ENCODE results near the gene RNGTT. TPM values are rescaled to one million over a fixed set of nuclear protein-coding genes. Genes with fewer than 3 reads are reported as not detected.

The RNGTT gene
- total RNA-seq, 2 donors from 2014 or later, result 7.5 to 11.3 TPM

- H3K9me3 ChIP-seq, result no peaks in the 10 kb centered on the region
- no peaks in the 10 kb centered on the region for H3K27me3 ChIP-seq
- H3K4me3 ChIP-seq, result no peak overlapping the region
- no peak overlapping the region for H3K27ac ChIP-seq
- DNase-seq (ENCODE audit: low spot score), result no peak
- no peaks in the 10 kb centered on the region for H3K4me1 ChIP-seq
- H3K36me3 ChIP-seq, result no peaks in the 10 kb centered on the region
- no peak for TF ChIP-seq CTCF (IDR thresholded peaks at IDR 0.05)
These were observed 374.5 kb downstream of the RNGTT start for GRCh38 chr6:88588938-88589337.

- Histone ChIP-seq H3K27me3 (no peaks in the 10 kb centered on the region), H3K36me3 (no peaks in the 10 kb centered on the region), H3K9me3 (peaks cover 0 to 8% of the 10 kb centered on the region in 2 donors), H3K27ac (no peak overlapping the region), H3K4me3 (no peak overlapping the region), H3K4me1 (no peaks in the 10 kb centered on the region)
- no peak for TF ChIP-seq CTCF (IDR thresholded peaks at IDR 0.05)
- DNase-seq (ENCODE audit: low spot score), result no peak
These were observed 376.3 kb downstream of the RNGTT start for GRCh38 chr6:88587150-88587520.

GRCh38 chr6:88586371-88587149, 376.9 kb downstream of the RNGTT start:
- Histone ChIP-seq H3K27me3 (no peaks in the 10 kb centered on the region), H3K9me3 (peaks cover 0 to 14% of the 10 kb centered on the region in 2 donors), H3K4me1 (no peaks in the 10 kb centered on the region), H3K4me3 (no peak overlapping the region), H3K36me3 (no peaks in the 10 kb centered on the region), H3K27ac (no peak overlapping the region)
- no peak for DNase-seq (ENCODE audit: low spot score)
- TF ChIP-seq CTCF (IDR thresholded peaks at IDR 0.05), result no peak

GRCh38 chr6:88585276-88585692, 378.1 kb downstream of the RNGTT start:
- H3K9me3 ChIP-seq, result peaks cover 0 to 18% of the 10 kb centered on the region in 2 donors
- no peaks in the 10 kb centered on the region for H3K36me3 ChIP-seq
- no peak for TF ChIP-seq CTCF (IDR thresholded peaks at IDR 0.05)
- no peaks in the 10 kb centered on the region for H3K27me3 ChIP-seq
- H3K4me3 ChIP-seq, result no peak overlapping the region
- DNase-seq (ENCODE audit: low spot score), result no peak
- H3K27ac ChIP-seq, result no peak overlapping the region
- no peaks in the 10 kb centered on the region for H3K4me1 ChIP-seq

DNA sequence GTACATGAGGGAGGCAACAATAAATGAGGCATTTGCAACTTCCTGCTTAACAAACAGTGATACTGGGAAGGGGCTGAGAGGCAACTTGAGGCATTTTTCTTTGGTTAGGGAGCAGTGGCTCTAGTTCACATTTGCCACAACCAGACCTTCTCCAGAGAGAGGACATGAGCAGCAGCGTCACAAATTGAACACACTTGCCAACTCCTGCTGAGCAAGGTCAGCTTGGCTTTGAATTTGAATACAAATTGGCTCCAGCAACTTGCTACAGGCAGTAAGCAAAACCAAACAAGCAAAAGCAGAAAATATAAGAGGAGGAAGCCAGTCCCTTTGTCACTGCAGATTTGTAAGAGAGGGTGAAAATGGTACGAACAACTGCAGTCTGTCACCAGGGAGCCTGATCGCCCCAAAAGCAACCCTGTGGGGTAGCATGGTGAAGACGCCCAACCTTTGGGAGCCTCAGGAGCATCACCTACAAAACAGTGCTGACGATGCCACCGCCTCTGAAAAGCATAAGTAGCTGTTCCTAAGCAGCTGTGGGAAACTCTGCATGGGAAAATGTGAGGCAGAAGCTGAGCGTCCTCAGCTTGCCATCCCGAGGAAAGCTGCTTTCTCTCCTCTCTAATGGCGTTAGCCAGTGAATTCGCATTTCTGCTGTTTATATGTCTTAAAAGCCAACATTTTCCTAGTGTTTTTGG, 378.7 kb downstream of the RNGTT start:
- no peak for TF ChIP-seq CTCF (IDR thresholded peaks at IDR 0.05)
- Histone ChIP-seq H3K27me3 (no peaks in the 10 kb centered on the region), H3K4me1 (no peaks in the 10 kb centered on the region), H3K36me3 (no peaks in the 10 kb centered on the region), H3K27ac (no peak overlapping the region), H3K4me3 (no peak overlapping the region), H3K9me3 (peaks cover 0 to 18% of the 10 kb centered on the region in 2 donors)
- DNase-seq (ENCODE audit: low spot score), result no peak
